Fibroblast of mammary gland (primary cell): ENCODE measurements around the gene C5AR2.
A peak's percentile ranks its signal among the peaks of the same experiment; 100 is the strongest.

Source experiments
- DNase-seq: peaks from one replicate; pipeline ENCODE4 v3.0.0-alpha.2; 2010; ENCODE audit warnings: low read depth
- H3K4me3 ChIP-seq: 2 replicates; pipeline ENCODE4 v1.5.1; 2011; ENCODE audit warnings: low read depth, mild to moderate bottlenecking, low read length, moderate library complexity; ENCODE audit not compliant: control insufficient read depth
- CTCF ChIP-seq: conservative IDR thresholded peaks from 2 replicates; pipeline ENCODE4 v1.5.1; 2011; ENCODE audit warnings: low read depth, low read length, inconsistent platforms; ENCODE audit not compliant: control insufficient read depth, insufficient read depth

Gene C5AR2

GRCh38 chr19:47312366-47313006 is 19.5 kb upstream of the C5AR2 start:
- no peak for TF ChIP-seq CTCF
- DNase-seq = no peak
- H3K4me3 ChIP-seq = no peak overlapping the region

- no peak for TF ChIP-seq CTCF
- no peak for DNase-seq
- no peak overlapping the region for H3K4me3 ChIP-seq
Observed at GRCh38 chr19:47313754-47314295, 18.1 kb upstream of the C5AR2 start.

GRCh38 chr19:47315125-47315821 is 16.7 kb upstream of the C5AR2 start:
- TF ChIP-seq CTCF = no peak
- no peak overlapping the region for H3K4me3 ChIP-seq
- peak; percentile 100 for DNase-seq

GRCh38 chr19:47316513-47316912 is 15.5 kb upstream of the C5AR2 start:
- no peak for TF ChIP-seq CTCF
- H3K4me3 ChIP-seq = no peak overlapping the region
- no peak for DNase-seq

- TF ChIP-seq CTCF = no peak
- H3K4me3 ChIP-seq = no peak overlapping the region
- DNase-seq = no peak
Observed at GRCh38 chr19:47319923-47320871, 11.8 kb upstream of the C5AR2 start.

- no peak for TF ChIP-seq CTCF
- H3K4me3 ChIP-seq = no peak overlapping the region
- DNase-seq = no peak
Observed at GRCh38 chr19:47321630-47322029, 10.3 kb upstream of the C5AR2 start.
